NCI-H2107 (cell line): Measurements from ENCODE around the gene FAT2.

Source experiments
- DNase-seq: peaks from one replicate; lab custom pipeline; 2025; lab: John Stamatoyannopoulos, UW

The FAT2 gene

GRCh38 chr5:151553130-151553670 lies 37.9 kb downstream of the FAT2 start:
- DNase-seq: no peak

- no peak for DNase-seq
Observed at GRCh38 chr5:151551985-151552384, 39.1 kb downstream of the FAT2 start.

- DNase-seq: no peak
Observed at GRCh38 chr5:151550146-151550545, 41.0 kb downstream of the FAT2 start.

- no peak for DNase-seq
Observed at GRCh38 chr5:151549713-151550112, 41.4 kb downstream of the FAT2 start.

GRCh38 chr5:151547364-151547763 lies 43.8 kb downstream of the FAT2 start:
- no peak for DNase-seq

GRCh38 chr5:151541571-151541970 lies 49.6 kb downstream of the FAT2 start:
- DNase-seq: no peak
